Bronchial epithelial cell (primary cell): ENCODE data around the gene SGCA. TPM values are rescaled to one million over a fixed set of nuclear protein-coding genes. Genes with fewer than 3 reads are reported as not detected.

ENCODE experiments used
- DNase-seq: peaks from one replicate; pipeline ENCODE4 v3.0.0-alpha.2; 2010; ENCODE audit warnings: low read depth
- FAIRE-seq: peaks from 2 replicates; lab custom pipeline; 2011; peaks lifted over from hg19 to GRCh38; lab: Jason Lieb, UNC
- H3K27me3 ChIP-seq: 2 replicates; pipeline ENCODE4 v1.5.1; 2011; ENCODE audit warnings: low read length; ENCODE audit not compliant: control insufficient read depth, insufficient read depth
- H3K36me3 ChIP-seq: 2 replicates; pipeline ENCODE4 v1.5.1; 2011; ENCODE audit warnings: low read length; ENCODE audit not compliant: control insufficient read depth, insufficient read depth
- H3K4me3 ChIP-seq: 2 replicates; pipeline ENCODE4 v1.5.1; 2011; ENCODE audit warnings: mild to moderate bottlenecking, low read depth, low read length, control low read depth
- CTCF ChIP-seq: IDR thresholded peaks from 2 replicates; pipeline ENCODE4 v1.5.1; 2011; ENCODE audit warnings: mild to moderate bottlenecking, moderate library complexity, low read length, control low read depth, inconsistent platforms; ENCODE audit not compliant: insufficient read depth, severe bottlenecking
- total RNA-seq: library from RNA; depleted of rRNA; stranded (reverse); fragments of >200 nt; gene quantifications from 2 replicates; pipeline ENCODE4 v1.2.1, GENCODE V29; 2014

SGCA gene
- total RNA-seq, 1 donor from 2014 or later, result not detected

DNA sequence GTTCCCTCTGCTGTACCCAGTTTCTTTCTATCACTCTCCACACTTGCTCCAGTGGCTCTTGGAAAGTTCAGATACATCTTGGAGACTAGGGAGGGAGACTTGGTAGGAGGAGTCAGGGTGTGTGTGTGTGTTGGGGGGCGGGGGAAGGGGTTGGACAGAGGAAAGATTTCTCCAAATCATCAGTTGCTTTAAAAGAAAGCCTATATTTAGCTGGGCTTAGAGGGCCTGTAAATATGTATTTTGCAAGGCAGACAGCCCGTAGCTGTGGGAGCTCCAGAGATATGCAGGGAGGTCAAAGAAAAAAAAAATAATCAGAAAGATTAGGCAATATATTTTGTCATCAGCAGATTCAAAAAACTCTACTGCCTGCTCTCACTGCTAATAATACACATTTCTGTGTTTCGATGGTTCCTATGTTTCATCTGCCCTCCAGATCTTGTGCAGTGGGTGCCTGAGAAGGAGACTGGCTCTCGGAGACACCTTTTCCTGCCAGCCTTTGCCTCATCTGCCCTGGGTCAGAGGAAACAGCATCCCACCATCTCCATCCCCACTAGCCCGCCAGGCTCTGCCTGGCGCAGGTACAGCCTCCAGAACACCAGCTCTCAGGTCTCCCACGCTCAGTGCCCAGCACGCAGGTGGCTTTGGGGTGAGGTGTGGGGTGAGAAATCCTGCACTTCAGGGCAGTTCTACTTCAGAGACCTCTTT lies 10.5 kb upstream of the SGCA start:
- DNase-seq (no peak), FAIRE-seq (no peak)
- H3K4me3 ChIP-seq, result no peak overlapping the region
- H3K27me3 ChIP-seq, result no peaks in the 10 kb centered on the region
- no peak for TF ChIP-seq CTCF
- no peaks in the 10 kb centered on the region for H3K36me3 ChIP-seq

- TF ChIP-seq CTCF, result no peak
- Histone ChIP-seq H3K4me3 (no peak overlapping the region), H3K27me3 (no peaks in the 10 kb centered on the region), H3K36me3 (no peaks in the 10 kb centered on the region)
- DNase-seq (no peak), FAIRE-seq (peak; percentile 55)
Measured at GRCh38 chr17:50157891-50158290, 7.9 kb upstream of the SGCA start.

- DNase-seq, result peak; percentile 71
- no peaks in the 10 kb centered on the region for H3K27me3 ChIP-seq
- peak; percentile 97 for TF ChIP-seq CTCF
- FAIRE-seq, result no peak
- H3K4me3 ChIP-seq, result peak overlapping the region; percentile 42
- H3K36me3 ChIP-seq, result no peaks in the 10 kb centered on the region
Measured at GRCh38 chr17:50161023-50161910, 4.5 kb upstream of the SGCA start.

- Histone ChIP-seq H3K4me3 (no peak overlapping the region), H3K27me3 (no peaks in the 10 kb centered on the region), H3K36me3 (no peaks in the 10 kb centered on the region)
- no peak for TF ChIP-seq CTCF
- no peak for DNase-seq
- no peak for FAIRE-seq
Measured at GRCh38 chr17:50161911-50162288, 3.9 kb upstream of the SGCA start.

- no peak overlapping the region for H3K4me3 ChIP-seq
- TF ChIP-seq CTCF, result no peak
- H3K36me3 ChIP-seq, result no peaks in the 10 kb centered on the region
- FAIRE-seq, result no peak
- H3K27me3 ChIP-seq, result no peaks in the 10 kb centered on the region
- no peak for DNase-seq
Measured at GRCh38 chr17:50162466-50163254, 3.1 kb upstream of the SGCA start.
